A549 (cell line): Measurements from ENCODE around the gene ANAPC13. TPM values are rescaled to one million over a fixed set of nuclear protein-coding genes. Genes with fewer than 3 reads are reported as not detected.

Source experiments
- ATAC-seq, 2 experiments: fragments of 200-7000 bp in 1 of 2; fragments of >200 bp in 1 of 2; cut with Nextera tagmentation in 1 of 2; cut with Tn5 transposase in 1 of 2; 3 replicates each; pipeline versions ENCODE4 v1.8.0 to v1.9.1; 2018 to 2020; ENCODE audit warnings: mild to moderate bottlenecking in 1 of 2, moderate library complexity in 1 of 2
- CTCF ChIA-PET: fragments of 300-600 bp; sonication (Branson Sonifier 250); formaldehyde crosslinking; extraction: SDS; loops from one replicate; lab custom pipeline; 2021; ENCODE audit warnings: antibody characterized with exemption, inconsistent platforms; lab: Yijun Ruan, JAX
- POLR2A ChIA-PET: fragments of 350-600 bp; formaldehyde crosslinking; extraction: SDS; loops from one replicate; lab custom pipeline; 2021; ENCODE audit warnings: antibody characterized with exemption, inconsistent platforms; lab: Yijun Ruan, JAX
- DNase-seq, 2 experiments: peaks; one replicate each; pipeline versions ENCODE4 v3.0.0 to v3.0.0-alpha.2; 2011 to 2016; ENCODE audit warnings: low read depth in 1 of 2, low spot score in 1 of 2
- FAIRE-seq: peaks from 2 replicates; lab custom pipeline; 2011; peaks lifted over from hg19 to GRCh38; lab: Jason Lieb, UNC
- H3K27ac ChIP-seq, 2 experiments: fragments of >200 bp; sonication (Bioruptor Twin); formaldehyde crosslinking; 3 replicates each; pipeline ENCODE4 v1.5.1; 2016 to 2017
- H3K4me1 ChIP-seq: fragments of >200 bp; sonication (Bioruptor Twin); formaldehyde crosslinking; 3 replicates; pipeline ENCODE4 v1.6.1; 2016
- H3K4me2 ChIP-seq: fragments of >200 bp; sonication (Bioruptor Twin); formaldehyde crosslinking; 3 replicates; pipeline ENCODE4 v1.6.1; 2016
- H3K4me3 ChIP-seq: fragments of >200 bp; sonication (Bioruptor Twin); formaldehyde crosslinking; 3 replicates; pipeline ENCODE4 v1.5.1; 2016
- H3K9me3 ChIP-seq: fragments of >200 bp; sonication (Bioruptor Twin); formaldehyde crosslinking; 3 replicates; pipeline ENCODE4 v1.6.1; 2016
- ATOH8 ChIP-seq: fragments of 250-450 bp; sonication (Bioruptor Pico); IDR thresholded peaks from 2 replicates; pipeline ENCODE4 v1.5.0; 2020; ENCODE audit warnings: low read depth, mild to moderate bottlenecking, moderate library complexity
- BHLHE40 ChIP-seq: IDR thresholded peaks from 2 replicates; pipeline ENCODE4 v1.6.1; 2012; ENCODE audit warnings: low read depth, low read length, inconsistent platforms
- CEBPB ChIP-seq, 2 experiments: fragments of >200 bp in 1 of 2; sonication (Bioruptor Twin) in 1 of 2; formaldehyde crosslinking in 1 of 2; IDR thresholded peaks; 2 replicates each; pipeline ENCODE4 v1.6.1; 2012 to 2016
- CHD2 ChIP-seq: fragments of 150-350 bp; IDR thresholded peaks from 2 replicates; pipeline ENCODE4 v1.6.1; 2014; ENCODE audit warnings: low read length; ENCODE audit not compliant: partially characterized antibody
- EHMT2 ChIP-seq: fragments of 200-600 bp; sonication (generic); IDR thresholded peaks from 2 replicates; pipeline ENCODE4 v1.6.1; 2016; ENCODE audit warnings: antibody characterized with exemption, low read depth, mild to moderate bottlenecking, moderate library complexity
- EP300 ChIP-seq, 2 experiments: fragments of >200 bp; sonication (Bioruptor Twin); formaldehyde crosslinking; IDR thresholded peaks; 2 replicates in 1 of 2; 3 replicates in 1 of 2; pipeline ENCODE4 v1.6.1; 2016 to 2017
- FOSB ChIP-seq: fragments of 250-450 bp; sonication (Bioruptor Pico); IDR thresholded peaks from 2 replicates; pipeline ENCODE4 v1.5.0; 2020; ENCODE audit warnings: mild to moderate bottlenecking, moderate library complexity
- FOSL2 ChIP-seq, 2 experiments: fragments of 450-650 bp in 1 of 2; fragments of >200 bp in 1 of 2; sonication (Bioruptor Twin) in 1 of 2; formaldehyde crosslinking; IDR thresholded peaks; 2 replicates each; pipeline versions ENCODE4 v1.5.0 to v1.6.1; 2016 to 2020; ENCODE audit warnings: mild to moderate bottlenecking in 1 of 2, moderate library complexity in 1 of 2
- FOXS1 ChIP-seq: fragments of 250-450 bp; sonication (Bioruptor Pico); IDR thresholded peaks from 2 replicates; pipeline ENCODE4 v1.5.0; 2020; ENCODE audit warnings: mild to moderate bottlenecking, moderate library complexity
- GATA3 ChIP-seq: IDR thresholded peaks from 2 replicates; pipeline ENCODE4 v1.6.1; 2012; ENCODE audit warnings: borderline replicate concordance
- HMGXB4 ChIP-seq: fragments of 250-450 bp; sonication (Bioruptor Pico); IDR thresholded peaks from 2 replicates; pipeline ENCODE4 v1.5.0; 2021; ENCODE audit warnings: mild to moderate bottlenecking, moderate library complexity, borderline replicate concordance
- HOXB13 ChIP-seq: fragments of 250-450 bp; sonication (Bioruptor Pico); IDR thresholded peaks from 2 replicates; pipeline ENCODE4 v1.5.0; 2020; ENCODE audit warnings: low read depth, mild to moderate bottlenecking, moderate library complexity
- KDM5A ChIP-seq: fragments of 200-600 bp; sonication (generic); IDR thresholded peaks from 2 replicates; pipeline ENCODE4 v1.6.1; 2016; ENCODE audit warnings: antibody characterized with exemption, mild to moderate bottlenecking
- MAZ ChIP-seq: fragments of 150-350 bp; IDR thresholded peaks from 2 replicates; pipeline ENCODE4 v1.6.1; 2014; ENCODE audit warnings: antibody characterized with exemption, low read depth, low read length, borderline replicate concordance
- MYC ChIP-seq: IDR thresholded peaks from 2 replicates; pipeline ENCODE4 v1.6.1; 2012; ENCODE audit warnings: mild to moderate bottlenecking, inconsistent platforms, low read length, improper control_type of control experiment, borderline replicate concordance
- NPAS2 ChIP-seq: fragments of 250-450 bp; sonication (Bioruptor Pico); IDR thresholded peaks from 2 replicates; pipeline ENCODE4 v1.8.0; 2022; ENCODE audit warnings: mild to moderate bottlenecking, moderate library complexity, borderline replicate concordance
- NR3C1 ChIP-seq: fragments of >200 bp; sonication (Bioruptor Twin); formaldehyde crosslinking; IDR thresholded peaks from 3 replicates; pipeline ENCODE4 v1.6.1; 2017
- POLR2A ChIP-seq: IDR thresholded peaks from 2 replicates; pipeline ENCODE4 v1.6.1; 2012; ENCODE audit warnings: mild to moderate bottlenecking, low read length
- RAD21 ChIP-seq, 2 experiments: fragments of >200 bp in 1 of 2; sonication (Bioruptor Twin) in 1 of 2; formaldehyde crosslinking in 1 of 2; IDR thresholded peaks in 1 of 2; conservative IDR thresholded peaks in 1 of 2; 2 replicates in 1 of 2; 3 replicates in 1 of 2; pipeline ENCODE4 v1.6.1; 2012 to 2018; ENCODE audit warnings: inconsistent platforms in 1 of 2
- RCOR1 ChIP-seq: fragments of 150-350 bp; IDR thresholded peaks from 2 replicates; pipeline ENCODE4 v1.6.1; 2014; ENCODE audit warnings: antibody characterized with exemption, low read length, low read depth
- SMC3 ChIP-seq: fragments of >200 bp; sonication (Bioruptor Twin); formaldehyde crosslinking; IDR thresholded peaks from 3 replicates; pipeline ENCODE4 v1.6.1; 2018; ENCODE audit warnings: inconsistent platforms
- TFCP2L1 ChIP-seq: fragments of 250-450 bp; sonication (Bioruptor Pico); IDR thresholded peaks from 2 replicates; pipeline ENCODE4 v1.5.0; 2021; ENCODE audit warnings: mild to moderate bottlenecking
- TP53 ChIP-seq: fragments of 250-450 bp; sonication (Bioruptor Pico); IDR thresholded peaks from 2 replicates; pipeline ENCODE4 v1.5.0; 2021; ENCODE audit warnings: mild to moderate bottlenecking, moderate library complexity
- ZC3H11A ChIP-seq: fragments of 450-650 bp; IDR thresholded peaks from 2 replicates; pipeline ENCODE4 v1.6.1; 2014; ENCODE audit warnings: antibody characterized with exemption, mild to moderate bottlenecking
- ZNF302 ChIP-seq: fragments of 250-450 bp; sonication (Bioruptor Pico); IDR thresholded peaks from 2 replicates; pipeline ENCODE4 v1.9.0; 2021; ENCODE audit warnings: inconsistent platforms, mild to moderate bottlenecking, moderate library complexity
- WGBS: methylation state at CpG from one replicate; pipeline ENCODE4 v1.1.6; 2017; ENCODE audit errors: missing lambda C conversion rate; 5-methylcytosine and 5-hydroxymethylcytosine counted together
- polyA plus RNA-seq, 4 experiments: library from polyadenylated mRNA; depleted of rRNA in 3 of 4; stranded (reverse); fragments of >200 nt; fragmentation: RNase III in 1 of 4; extraction: RNeasy Plus Mini Kit Qiagen cat#74134 plus additional on column Dnase treatment in 1 of 4; gene quantifications; 2 replicates in 3 of 4; 3 replicates in 1 of 4; pipeline ENCODE4 v1.2.3, GENCODE V29; 2011 to 2017
- TF ChIP-seq, protein P1 (sequence below): fragments of >200 bp; sonication (Bioruptor Twin); formaldehyde crosslinking; IDR thresholded peaks from 2 replicates; pipeline ENCODE4 v1.6.1; 2016
- TF ChIP-seq, protein P2 (sequence below): fragments of 150-350 bp; IDR thresholded peaks from 2 replicates; pipeline ENCODE4 v1.6.1; 2014; ENCODE audit warnings: low read depth, mild to moderate bottlenecking, low read length

Gene ANAPC13
- polyA plus RNA-seq, 2 of the 4 experiments (the other 2 are of a cell fraction), result 51.2 to 109 TPM

DNA sequence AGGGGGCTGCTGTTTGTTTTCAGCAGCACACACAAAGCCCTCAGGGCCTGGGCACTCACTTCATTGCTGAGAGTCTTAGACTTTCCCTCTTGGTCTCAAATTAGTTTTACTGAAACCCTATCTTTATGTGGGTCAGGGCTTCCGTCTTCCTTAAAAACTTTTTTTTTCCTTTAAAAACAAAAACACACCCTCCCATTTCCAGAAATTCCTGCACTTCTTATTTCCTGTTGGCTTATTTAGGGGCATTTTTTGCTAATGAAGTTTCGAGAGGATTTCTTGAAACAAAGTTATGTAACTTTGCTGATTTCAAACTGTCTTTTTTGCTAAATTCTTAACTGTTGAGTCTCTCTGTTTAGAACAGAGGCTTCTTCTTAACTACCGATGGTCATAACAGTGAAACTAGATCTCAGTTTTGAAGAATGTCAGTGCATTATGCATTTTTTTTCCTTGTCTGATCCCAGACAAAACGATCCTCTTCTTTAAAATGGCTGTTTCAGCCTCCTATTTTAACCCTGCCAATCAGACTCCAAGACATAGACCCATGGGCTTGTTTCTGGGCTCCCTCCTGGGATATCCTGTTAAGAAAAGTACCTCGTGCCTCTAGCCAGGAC, 23.3 kb downstream of the ANAPC13 start:
- DNase-seq, result no peak
- CTCF ChIA-PET, result interaction anchor here (1.3 kb wide), 1 partner anchor 16 kb away, joined by 3 read pairs; no protein-coding TSS in a partner anchor
- TF ChIP-seq FOXS1 (CRISPR knock-in tag), result no peak
- no peak for TF ChIP-seq NR3C1
- no peak for TF ChIP-seq SMC3
- Histone ChIP-seq H3K4me2 (no peak overlapping the region), H3K4me3 (no peak overlapping the region), H3K27ac (peak overlapping the region in 1 of 2 experiments; percentile 12; a peak in 1 of 6 replicates), H3K4me1 (0 out of 3 replicates have a peak, but pooled peaks cover 3% of the 10 kb centered on the region), H3K9me3 (no peaks in the 10 kb centered on the region)
- ATAC-seq, result no peak
- no peak for FAIRE-seq
- WGBS, result 73% methylated on average over 5 of the region's 5 CpGs
- POLR2A ChIA-PET, result no interaction called here

- Histone ChIP-seq H3K4me3 (no peak overlapping the region), H3K9me3 (no peaks in the 10 kb centered on the region), H3K4me1 (0 out of 3 replicates have a peak, but pooled peaks cover 3% of the 10 kb centered on the region), H3K27ac (no peak overlapping the region), H3K4me2 (no peak overlapping the region)
- TF ChIP-seq, protein P1, sequence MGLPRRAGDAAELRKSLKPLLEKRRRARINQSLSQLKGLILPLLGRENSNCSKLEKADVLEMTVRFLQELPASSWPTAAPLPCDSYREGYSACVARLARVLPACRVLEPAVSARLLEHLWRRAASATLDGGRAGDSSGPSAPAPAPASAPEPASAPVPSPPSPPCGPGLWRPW, result no peak
- TF ChIP-seq, protein P2, sequence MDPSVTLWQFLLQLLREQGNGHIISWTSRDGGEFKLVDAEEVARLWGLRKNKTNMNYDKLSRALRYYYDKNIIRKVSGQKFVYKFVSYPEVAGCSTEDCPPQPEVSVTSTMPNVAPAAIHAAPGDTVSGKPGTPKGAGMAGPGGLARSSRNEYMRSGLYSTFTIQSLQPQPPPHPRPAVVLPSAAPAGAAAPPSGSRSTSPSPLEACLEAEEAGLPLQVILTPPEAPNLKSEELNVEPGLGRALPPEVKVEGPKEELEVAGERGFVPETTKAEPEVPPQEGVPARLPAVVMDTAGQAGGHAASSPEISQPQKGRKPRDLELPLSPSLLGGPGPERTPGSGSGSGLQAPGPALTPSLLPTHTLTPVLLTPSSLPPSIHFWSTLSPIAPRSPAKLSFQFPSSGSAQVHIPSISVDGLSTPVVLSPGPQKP, result no peak
- TF ChIP-seq MYC, result no peak
- TF ChIP-seq GATA3, result no peak
- TF ChIP-seq ZNF302 (CRISPR knock-in tag), result no peak
- TF ChIP-seq ATOH8 (CRISPR knock-in tag), result no peak
- TF ChIP-seq KDM5A, result no peak
- no peak for TF ChIP-seq TFCP2L1 (CRISPR knock-in tag)
- no peak for TF ChIP-seq HMGXB4 (CRISPR knock-in tag)
- no peak for TF ChIP-seq ZC3H11A
- no peak for TF ChIP-seq EHMT2
- no peak for TF ChIP-seq EP300 (IDR thresholded peaks at IDR 0.05)
- TF ChIP-seq HOXB13 (CRISPR knock-in tag), result no peak
- TF ChIP-seq TP53, result no peak
- FAIRE-seq (no peak), ATAC-seq (no peak), DNase-seq (no peak)
- POLR2A ChIA-PET, result no interaction called here
- 63% methylated on average over 2 of the region's 2 CpGs for WGBS
- CTCF ChIA-PET, result interaction anchor here (1.0 kb wide), 1 partner anchor 152 kb away, joined by 3 read pairs; no protein-coding TSS in a partner anchor
These were observed 24.8 kb downstream of the ANAPC13 start for GRCh38 chr3:134460965-134461364.

DNA sequence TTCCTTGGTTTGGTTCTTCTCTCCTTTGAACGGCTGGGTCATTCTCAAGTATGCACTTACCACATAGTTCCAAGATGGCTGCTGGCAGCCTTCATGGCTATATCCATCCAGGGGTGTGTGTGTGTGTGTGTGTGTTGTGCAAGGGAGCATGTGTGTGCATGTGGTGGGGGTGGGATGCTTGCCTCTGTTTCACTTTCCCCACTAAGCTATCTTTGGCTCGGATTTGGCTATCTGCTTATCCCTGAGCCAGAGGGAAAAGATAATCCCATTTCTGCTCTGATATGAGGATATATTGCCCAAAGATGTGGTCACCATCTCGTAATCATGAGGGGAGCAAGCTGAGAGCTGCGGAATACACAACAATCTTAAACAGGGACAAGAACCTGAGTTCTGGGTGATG, 26.2 kb downstream of the ANAPC13 start:
- POLR2A ChIA-PET, result no interaction called here
- no peak overlapping the region for H3K4me3 ChIP-seq
- ATAC-seq (no peak), FAIRE-seq (no peak), DNase-seq (no peak)
- H3K27ac ChIP-seq, result no peak overlapping the region
- H3K4me2 ChIP-seq, result no peak overlapping the region
- WGBS, result 69% methylated on average over 4 of the region's 4 CpGs
- 0 out of 3 replicates have a peak, but pooled peaks cover 3% of the 10 kb centered on the region for H3K4me1 ChIP-seq
- CTCF ChIA-PET, result interaction anchor here (1.0 to 1.4 kb wide), 3 partner anchors 11 to 151 kb away, joined by 4 to 7 read pairs (median 5); no protein-coding TSS in a partner anchor
- no peaks in the 10 kb centered on the region for H3K9me3 ChIP-seq
- TF ChIP-seq FOSB (CRISPR knock-in tag), result no peak
- no peak for TF ChIP-seq CHD2
- TF ChIP-seq NPAS2 (CRISPR knock-in tag), result no peak
- no peak for TF ChIP-seq POLR2A
- no peak for TF ChIP-seq GATA3
- TF ChIP-seq TP53, result no peak
- no peak for TF ChIP-seq FOSL2 (IDR thresholded peaks at IDR 0.05)
- TF ChIP-seq FOSL2 (CRISPR knock-in tag; IDR thresholded peaks at IDR 0.05), result no peak
- no peak for TF ChIP-seq RCOR1
- no peak for TF ChIP-seq RAD21 (conservative IDR thresholded peaks at IDR 0.05 in 1 of 2, IDR thresholded peaks at IDR 0.05 in 1 of 2)
- TF ChIP-seq ATOH8 (CRISPR knock-in tag), result no peak
- no peak for TF ChIP-seq BHLHE40
- TF ChIP-seq MAZ, result no peak
- TF ChIP-seq CEBPB (IDR thresholded peaks at IDR 0.05), result no peak
